HG03565 (cell line): ENCODE data around the gene POMP.
"Not testable (repeated sequence)": the region's sequence is repeated elsewhere in the genome, so short reads cannot be mapped to it uniquely, and the experiment has no call there.

ENCODE experiments used
- ATAC-seq: cut with Tn5 transposase; IDR thresholded peaks from one replicate; pipeline ENCODE4 v1.9.1; 2021; ENCODE audit warnings: mild to moderate bottlenecking, moderate library complexity; ENCODE audit not compliant: unreplicated experiment

Gene POMP

GRCh38 chr13:28685892-28686291 is 27.0 kb downstream of the POMP start:
- ATAC-seq: no peak

DNA sequence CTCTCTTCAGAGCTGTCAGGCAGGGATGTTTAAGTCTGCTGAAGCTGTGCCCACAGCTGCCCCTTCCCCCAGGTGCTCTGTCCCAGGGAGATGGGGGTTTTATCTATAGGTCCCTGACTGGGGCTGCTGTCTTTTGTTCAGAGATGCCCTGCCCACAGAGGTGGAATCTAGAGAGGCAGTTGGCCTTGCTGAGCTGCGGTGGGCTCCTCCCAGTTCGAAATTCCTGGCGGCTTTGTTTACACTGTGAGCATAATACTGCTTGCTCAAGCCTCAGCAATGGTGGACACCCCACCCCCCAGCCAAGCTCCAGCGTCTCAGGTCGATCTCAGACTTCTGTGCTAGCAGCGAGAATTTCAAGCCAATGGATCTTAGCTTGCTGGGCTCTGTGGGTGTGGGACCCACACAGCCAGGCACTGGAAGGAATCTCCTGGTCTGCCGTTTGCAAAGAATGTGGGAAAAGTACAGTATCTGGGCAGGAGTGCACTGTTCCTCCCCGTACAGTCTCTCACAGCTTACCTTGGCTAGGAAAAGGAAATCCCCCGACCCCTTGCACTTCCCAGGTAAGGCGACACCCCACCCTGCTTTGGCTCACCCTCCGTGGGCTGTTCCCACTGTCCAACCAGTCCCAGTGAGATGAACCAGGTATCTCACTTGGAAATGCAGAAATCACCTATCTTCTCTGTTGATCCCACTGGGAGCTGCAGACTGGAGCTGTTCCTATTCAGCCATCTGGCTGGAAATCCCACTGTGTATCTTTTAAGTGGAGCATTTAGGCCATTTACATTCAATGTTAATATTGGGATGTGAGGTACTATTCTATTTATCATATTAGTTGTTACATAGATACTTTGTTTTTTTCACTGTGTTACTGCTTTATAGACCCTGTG is 34.9 kb downstream of the POMP start:
- ATAC-seq: not testable (repeated sequence)

GRCh38 chr13:28697441-28697840 is 38.5 kb downstream of the POMP start:
- no peak for ATAC-seq

DNA sequence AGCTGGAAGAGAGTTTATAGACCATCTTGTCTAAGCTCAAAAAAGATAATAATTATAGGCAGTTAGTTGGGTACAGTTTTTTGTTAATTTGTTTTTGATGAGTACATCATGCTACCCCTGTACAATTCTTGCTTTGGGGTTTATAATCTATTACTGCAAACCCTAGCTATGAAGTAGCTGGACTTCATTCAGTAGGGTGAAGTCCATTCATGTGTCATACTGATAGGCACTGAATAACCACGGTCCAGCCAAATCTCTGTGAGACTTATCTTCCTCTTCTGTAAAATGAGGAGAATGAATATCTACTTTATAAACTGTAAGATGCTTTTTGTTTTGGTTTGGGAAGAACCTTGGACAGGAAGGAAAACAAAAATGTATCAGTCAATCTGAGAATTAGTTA is 40.3 kb downstream of the POMP start:
- no peak for ATAC-seq

DNA sequence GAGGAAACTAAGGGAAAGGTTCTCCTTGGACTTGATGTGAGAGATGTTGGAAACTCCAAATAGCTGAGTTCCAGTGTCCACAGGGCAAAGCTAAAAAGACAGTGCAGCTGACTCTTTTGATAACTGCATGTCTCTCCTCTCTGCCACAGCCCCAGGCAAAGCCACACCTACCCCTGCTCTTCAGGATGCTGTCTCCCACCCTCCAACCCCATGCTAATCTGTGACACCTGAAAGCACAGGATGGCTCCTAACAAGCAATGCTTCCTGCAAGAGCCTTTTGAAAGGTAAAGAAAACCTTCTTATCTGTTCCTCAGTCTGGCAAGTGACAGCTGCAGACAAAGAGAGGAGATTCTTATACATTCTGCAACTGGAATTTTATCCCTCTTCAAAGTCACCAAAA is 45.4 kb downstream of the POMP start:
- no peak for ATAC-seq

DNA sequence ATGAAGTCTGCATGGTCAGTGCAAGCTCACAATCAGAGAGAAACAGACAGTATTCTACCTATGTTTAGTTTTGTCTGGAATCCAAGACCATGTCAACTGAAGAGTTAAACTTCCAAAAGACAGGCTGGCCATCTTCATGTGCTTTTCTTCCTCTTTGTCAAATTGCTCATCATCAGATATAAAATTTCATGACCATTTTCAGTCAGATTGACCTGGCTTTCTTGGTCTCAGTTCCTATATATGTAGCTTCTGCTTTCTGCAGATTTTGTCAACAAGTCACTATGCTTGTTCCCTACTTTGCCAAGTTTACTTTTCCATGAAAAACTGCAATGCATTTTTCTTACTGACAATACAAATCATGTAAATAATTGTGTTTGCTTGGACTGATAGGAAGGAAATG is 46.0 kb downstream of the POMP start:
- no peak for ATAC-seq

GRCh38 chr13:28705461-28706083 is 46.6 kb downstream of the POMP start:
- ATAC-seq: no peak

- peak; percentile 94 for ATAC-seq
Measured at GRCh38 chr13:28707629-28708427, 48.9 kb downstream of the POMP start.

DNA sequence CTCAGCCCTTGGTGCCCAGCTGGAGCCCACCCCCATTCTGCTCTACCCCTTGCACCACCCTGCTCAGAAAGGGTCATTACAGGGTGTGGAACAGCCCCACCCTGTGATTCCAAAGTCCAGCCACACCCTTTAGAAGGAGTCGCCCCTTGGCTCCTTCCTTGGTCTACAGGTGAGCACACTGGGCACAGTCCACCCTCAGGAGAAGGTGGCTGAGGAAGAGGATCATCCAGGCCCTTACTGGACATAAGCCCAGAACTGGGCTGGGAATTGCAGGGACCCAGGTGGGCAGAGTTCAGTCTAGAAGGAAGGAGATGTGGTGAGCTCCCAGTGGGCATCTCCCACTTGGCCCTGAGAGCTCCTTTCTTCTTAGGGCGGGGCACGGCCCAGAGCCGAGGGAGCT is 51.2 kb downstream of the POMP start:
- ATAC-seq: no peak

DNA sequence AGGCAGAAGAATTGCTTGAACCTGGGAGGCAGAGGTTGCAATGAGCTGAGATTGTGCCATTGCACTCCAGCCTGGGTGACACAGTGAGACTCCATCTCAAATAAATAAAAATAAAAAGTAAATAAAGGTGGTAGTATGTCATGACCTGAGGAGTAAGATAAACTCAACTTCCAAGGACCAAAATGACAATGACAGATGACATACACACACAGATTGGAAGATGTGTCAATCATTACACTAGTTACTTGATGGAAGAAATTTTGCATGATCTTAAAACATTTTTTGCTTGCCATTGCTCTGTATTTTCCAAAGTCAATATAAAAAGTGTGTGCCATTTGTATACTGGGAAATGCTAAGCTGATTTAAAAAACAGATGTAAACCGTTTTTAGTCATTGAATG is 55.7 kb downstream of the POMP start:
- ATAC-seq: no peak

- ATAC-seq: no peak
Measured at GRCh38 chr13:28716511-28716910, 57.6 kb downstream of the POMP start.

GRCh38 chr13:28717170-28717569 is 58.2 kb downstream of the POMP start:
- ATAC-seq: no peak

GRCh38 chr13:28718196-28718542 is 59.2 kb downstream of the POMP start:
- ATAC-seq: no peak

GRCh38 chr13:28718543-28719226 is 59.8 kb downstream of the POMP start, which contains the start of gene SLC46A3:
TSS of gene SLC46A3 (minus strand) at chr13:28718970. CDS start at chr13:28717998, 972 bp downstream.
- ATAC-seq: peak; percentile 96

GRCh38 chr13:28719227-28720055 is 60.5 kb downstream of the POMP start:
- ATAC-seq: no peak

GRCh38 chr13:28723806-28724205 is 64.9 kb downstream of the POMP start:
- ATAC-seq: no peak

GRCh38 chr13:28725046-28725610 is 66.2 kb downstream of the POMP start:
- no peak for ATAC-seq
